H7 (cell line): ENCODE measurements around the gene SDK1. TPM values are rescaled to one million over a fixed set of nuclear protein-coding genes. Genes with fewer than 3 reads are reported as not detected.
A peak's percentile ranks its signal among the peaks of the same experiment; 100 is the strongest.

Experiments
- DNase-seq: peaks from one replicate; pipeline ENCODE4 v3.0.0; 2012
- H3K27me3 ChIP-seq: 2 replicates; pipeline ENCODE4 v1.6.0; 2011; ENCODE audit warnings: mild to moderate bottlenecking, low read length; ENCODE audit not compliant: control insufficient read depth, insufficient read depth
- H3K36me3 ChIP-seq: replicated peaks from 2 replicates; pipeline ENCODE4 v1.5.1; 2011; ENCODE audit warnings: low read length; ENCODE audit not compliant: control insufficient read depth, insufficient read depth
- H3K4me3 ChIP-seq: 2 replicates; pipeline ENCODE4 v1.5.1; 2011; ENCODE audit warnings: low read depth, mild to moderate bottlenecking, control low read depth, low read length, moderate library complexity; ENCODE audit not compliant: insufficient read depth
- total RNA-seq: library from RNA; depleted of rRNA; stranded (reverse); fragments of >200 nt; shearing (Covaris generic); gene quantifications from 2 replicates; pipeline ENCODE4 v1.2.3, GENCODE V29; 2014

Gene SDK1
- total RNA-seq, 1 experiment from 2014 or later, result 2.4 TPM

- H3K4me3 ChIP-seq, result no peak overlapping the region
- DNase-seq, result no peak
- H3K27me3 ChIP-seq, result no peaks in the 10 kb centered on the region
- H3K36me3 ChIP-seq, result no peaks in the 10 kb centered on the region
Measured at GRCh38 chr7:3762146-3762831, 461.2 kb downstream of the SDK1 start.

GRCh38 chr7:3767917-3768777, 467.1 kb downstream of the SDK1 start:
- Histone ChIP-seq H3K27me3 (no peaks in the 10 kb centered on the region), H3K36me3 (no peaks in the 10 kb centered on the region), H3K4me3 (no peak overlapping the region)
- DNase-seq, result no peak

- Histone ChIP-seq H3K36me3 (no peaks in the 10 kb centered on the region), H3K27me3 (no peaks in the 10 kb centered on the region), H3K4me3 (no peak overlapping the region)
- no peak for DNase-seq
Measured at GRCh38 chr7:3771906-3772305, 470.9 kb downstream of the SDK1 start.

- Histone ChIP-seq H3K4me3 (no peak overlapping the region), H3K27me3 (no peaks in the 10 kb centered on the region), H3K36me3 (no peaks in the 10 kb centered on the region)
- no peak for DNase-seq
Measured at GRCh38 chr7:3778345-3778744, 477.3 kb downstream of the SDK1 start.

GRCh38 chr7:3780016-3780415, 479.0 kb downstream of the SDK1 start:
- Histone ChIP-seq H3K27me3 (no peaks in the 10 kb centered on the region), H3K4me3 (no peak overlapping the region), H3K36me3 (no peaks in the 10 kb centered on the region)
- DNase-seq, result no peak

- Histone ChIP-seq H3K27me3 (no peaks in the 10 kb centered on the region), H3K4me3 (no peak overlapping the region), H3K36me3 (no peaks in the 10 kb centered on the region)
- peak; percentile 39 for DNase-seq
Measured at GRCh38 chr7:3780525-3780924, 479.5 kb downstream of the SDK1 start.

GRCh38 chr7:3781607-3782006, 480.6 kb downstream of the SDK1 start:
- Histone ChIP-seq H3K27me3 (no peaks in the 10 kb centered on the region), H3K4me3 (no peak overlapping the region), H3K36me3 (no peaks in the 10 kb centered on the region)
- DNase-seq, result no peak

- Histone ChIP-seq H3K4me3 (no peak overlapping the region), H3K36me3 (no peaks in the 10 kb centered on the region), H3K27me3 (no peaks in the 10 kb centered on the region)
- no peak for DNase-seq
Measured at GRCh38 chr7:3787717-3788264, 486.7 kb downstream of the SDK1 start.

- DNase-seq, result no peak
- H3K27me3 ChIP-seq, result no peaks in the 10 kb centered on the region
- no peak overlapping the region for H3K4me3 ChIP-seq
- H3K36me3 ChIP-seq, result no peaks in the 10 kb centered on the region
Measured at GRCh38 chr7:3790803-3791202, 489.8 kb downstream of the SDK1 start.

GRCh38 chr7:3791327-3791726, 490.3 kb downstream of the SDK1 start:
- no peak for DNase-seq
- Histone ChIP-seq H3K4me3 (no peak overlapping the region), H3K27me3 (no peaks in the 10 kb centered on the region), H3K36me3 (no peaks in the 10 kb centered on the region)

- DNase-seq, result no peak
- H3K4me3 ChIP-seq, result no peak overlapping the region
- no peaks in the 10 kb centered on the region for H3K36me3 ChIP-seq
- no peaks in the 10 kb centered on the region for H3K27me3 ChIP-seq
Measured at GRCh38 chr7:3795141-3795540, 494.1 kb downstream of the SDK1 start.

GRCh38 chr7:3795781-3796180, 494.7 kb downstream of the SDK1 start:
- no peaks in the 10 kb centered on the region for H3K36me3 ChIP-seq
- no peaks in the 10 kb centered on the region for H3K27me3 ChIP-seq
- no peak overlapping the region for H3K4me3 ChIP-seq
- no peak for DNase-seq

- H3K36me3 ChIP-seq, result no peaks in the 10 kb centered on the region
- no peaks in the 10 kb centered on the region for H3K27me3 ChIP-seq
- no peak overlapping the region for H3K4me3 ChIP-seq
- DNase-seq, result no peak
Measured at GRCh38 chr7:3805151-3805550, 504.1 kb downstream of the SDK1 start.

GRCh38 chr7:3806516-3806915, 505.5 kb downstream of the SDK1 start:
- no peak overlapping the region for H3K4me3 ChIP-seq
- no peaks in the 10 kb centered on the region for H3K27me3 ChIP-seq
- no peaks in the 10 kb centered on the region for H3K36me3 ChIP-seq
- DNase-seq, result no peak

GRCh38 chr7:3807824-3808223, 506.8 kb downstream of the SDK1 start:
- DNase-seq, result no peak

More at GRCh38 chr7:3807824-3808223, 506.8 kb downstream of the SDK1 start:
- Histone ChIP-seq H3K27me3 (no peaks in the 10 kb centered on the region), H3K4me3 (no peak overlapping the region), H3K36me3 (no peaks in the 10 kb centered on the region)
